Stimulated activated CD8-positive, alpha-beta memory T cell treated with anti-CD3 and anti-CD28 coated beads, Interleukin-4, amount 100 ng/mL, for 4 hours (primary cell): ENCODE measurements around the gene CCSER2.
"Not testable (repeated sequence)": the region's sequence is repeated elsewhere in the genome, so short reads cannot be mapped to it uniquely, and the experiment has no call there.

Source experiments
- DNase-seq, 2 donors: peaks; one replicate each; pipeline ENCODE4 v3.0.0-alpha.2; 2020; ENCODE audit warnings: low read depth in 2 of 2, low spot score in 1 of 2

Gene CCSER2

DNA sequence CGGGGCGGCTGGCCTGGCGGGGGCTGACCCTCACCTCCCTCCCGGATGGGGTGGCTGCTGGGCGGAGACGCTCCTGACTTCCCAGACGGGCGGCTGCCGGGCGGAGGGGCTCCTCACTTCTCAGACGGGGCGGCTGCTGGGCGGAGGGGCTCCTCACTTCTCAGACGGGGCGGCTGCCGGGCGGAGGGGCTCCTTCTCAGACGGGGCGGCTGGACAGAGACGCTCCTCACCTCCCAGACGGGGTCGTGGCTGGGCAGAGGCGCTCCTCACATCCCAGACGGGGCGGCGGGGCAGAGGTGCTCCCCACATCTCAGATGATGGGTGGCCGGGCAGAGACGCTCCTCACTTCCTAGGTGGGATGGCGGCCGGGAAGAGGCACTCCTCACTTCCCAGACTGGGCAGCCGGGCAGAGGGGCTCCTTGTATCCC lies 19.2 kb downstream of the CCSER2 start:
- not testable (repeated sequence) for DNase-seq

DNA sequence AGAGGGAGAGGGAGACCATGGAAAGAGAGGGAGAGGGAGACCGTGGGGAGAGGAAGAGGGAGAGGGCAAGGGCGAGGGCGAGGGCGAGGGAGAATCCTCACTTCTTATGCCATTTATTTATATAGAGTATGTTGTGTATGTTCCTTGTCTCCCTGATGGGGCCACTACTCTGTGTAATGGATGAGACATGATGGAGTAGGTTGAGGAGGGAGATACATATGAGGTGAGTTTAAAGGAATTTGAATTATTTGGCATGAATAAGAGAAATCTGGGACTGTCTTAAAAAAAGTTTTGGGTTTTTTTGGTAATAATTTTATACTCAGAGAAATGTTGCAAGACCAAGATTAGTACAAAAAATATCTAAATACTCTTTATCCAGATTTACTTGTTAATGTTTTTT lies 20.1 kb downstream of the CCSER2 start:
- no peak for DNase-seq

DNA sequence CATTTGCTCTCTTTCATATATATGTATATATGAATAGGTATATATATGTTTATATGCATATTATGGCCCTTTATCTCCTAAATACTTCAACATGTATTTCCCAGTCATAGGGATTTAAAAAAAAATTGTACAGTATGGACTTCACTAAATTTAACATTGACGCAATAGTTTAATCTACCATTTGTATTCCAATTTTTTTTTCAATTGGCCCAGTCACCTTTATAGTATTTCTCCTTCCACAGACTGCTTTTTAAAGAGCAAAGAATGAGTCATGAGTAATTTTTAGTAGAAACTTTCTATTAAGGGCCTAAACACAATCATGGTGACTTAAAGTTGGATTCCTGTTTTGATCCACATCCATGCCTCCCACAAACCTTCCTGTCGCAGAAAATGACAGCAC lies 20.5 kb downstream of the CCSER2 start:
- DNase-seq = no peak

DNA sequence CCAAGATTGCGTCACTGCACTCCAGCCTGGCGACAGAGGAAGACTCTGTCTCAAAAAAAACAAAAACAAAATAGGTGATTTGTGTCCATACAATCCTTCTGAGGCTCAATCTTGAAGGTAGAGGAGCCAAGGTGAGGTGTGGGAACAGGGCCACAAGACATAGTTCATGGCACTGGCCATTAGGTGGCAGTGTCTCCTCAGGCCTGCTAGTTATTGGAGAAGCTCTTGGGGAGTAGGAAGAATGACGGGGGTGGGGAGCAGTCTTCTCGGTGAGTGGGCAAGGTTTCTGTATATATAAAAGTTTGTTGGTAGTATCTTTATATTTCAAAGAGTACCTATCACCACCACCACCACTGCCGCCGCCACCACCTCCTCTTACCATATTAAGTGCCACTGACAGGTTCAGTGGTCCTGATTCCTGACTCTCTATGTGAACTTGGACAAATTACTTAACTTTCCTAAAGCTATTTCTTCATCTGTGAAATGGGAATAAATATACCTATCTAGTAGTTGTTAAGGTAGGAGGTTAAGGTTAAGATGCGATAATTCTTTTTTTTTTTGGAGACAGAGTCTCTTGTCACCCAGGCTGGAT lies 24.0 kb downstream of the CCSER2 start:
- peak; percentile 52 to 56 for DNase-seq

DNA sequence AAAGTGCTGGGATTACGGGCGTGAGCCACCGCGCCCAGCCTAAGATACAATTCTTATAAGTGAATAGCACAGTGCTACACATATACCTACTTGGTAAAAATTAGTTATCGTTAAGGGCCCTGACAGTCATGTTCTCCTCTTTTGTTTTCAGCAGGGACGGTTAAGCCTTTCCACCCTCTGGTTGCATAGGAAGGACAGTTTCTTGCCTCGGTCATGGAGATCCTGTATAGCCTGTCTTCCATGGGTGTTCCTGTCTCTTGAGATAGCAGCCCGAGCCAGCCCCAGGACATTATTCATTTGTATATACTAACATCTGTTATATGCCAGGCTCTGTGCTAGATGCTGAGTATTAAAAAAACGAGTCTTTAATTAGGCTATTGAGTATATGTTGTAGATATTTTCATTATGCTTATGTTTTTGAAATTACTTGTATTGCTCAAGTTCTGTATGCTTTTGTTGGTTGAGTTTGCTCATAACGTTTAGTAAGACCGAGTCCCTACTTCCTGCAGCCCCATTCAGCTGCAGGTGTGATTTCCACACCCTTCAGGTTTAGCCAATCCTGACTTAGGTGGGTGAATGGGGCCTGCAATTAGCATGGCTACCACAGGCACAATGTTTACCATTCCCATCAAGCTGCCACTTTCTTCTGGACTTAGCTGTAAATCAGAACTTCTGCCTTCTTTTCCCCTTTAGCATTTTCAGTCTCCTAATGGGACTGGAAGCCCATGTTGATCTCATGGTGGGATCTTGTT lies 24.8 kb downstream of the CCSER2 start:
- no peak for DNase-seq

DNA sequence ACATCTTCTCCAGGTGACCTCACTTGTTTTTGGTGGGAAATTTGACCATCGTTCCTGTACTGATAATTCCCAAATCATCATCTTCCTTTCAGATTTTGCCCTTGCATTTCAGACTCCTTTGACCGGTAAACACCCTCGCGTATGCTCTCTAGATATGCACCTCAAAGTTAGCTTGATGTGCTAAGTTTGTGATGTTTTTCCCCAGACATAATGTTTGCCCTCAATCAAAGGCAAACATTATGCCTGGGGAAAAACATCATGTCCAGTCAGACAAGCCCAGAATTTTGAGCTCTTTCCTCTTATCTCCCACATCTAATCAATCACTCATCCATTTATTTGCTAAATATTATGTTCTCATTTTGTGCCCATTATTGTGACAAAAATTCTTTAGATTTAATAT lies 26.2 kb downstream of the CCSER2 start:
- no peak for DNase-seq

DNA sequence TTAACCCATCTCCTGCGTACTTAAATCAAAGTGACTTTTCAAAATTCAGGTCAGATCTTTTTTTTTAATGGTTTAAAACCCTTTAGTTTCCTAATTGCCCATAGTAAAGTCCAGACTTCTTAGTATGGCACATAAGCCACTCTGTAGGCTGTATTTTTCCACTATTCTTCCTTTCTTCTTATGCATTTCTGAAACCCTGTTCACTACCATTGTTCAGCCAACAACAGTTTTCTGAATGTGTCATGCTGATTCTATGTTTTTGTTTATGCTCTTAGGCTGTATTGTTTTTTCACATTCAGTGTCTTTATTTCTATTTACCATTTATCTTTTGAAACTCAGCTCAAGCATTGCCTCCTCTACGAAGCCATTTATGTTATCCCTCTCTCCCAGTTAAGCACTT lies 26.7 kb downstream of the CCSER2 start:
- DNase-seq = no peak

DNA sequence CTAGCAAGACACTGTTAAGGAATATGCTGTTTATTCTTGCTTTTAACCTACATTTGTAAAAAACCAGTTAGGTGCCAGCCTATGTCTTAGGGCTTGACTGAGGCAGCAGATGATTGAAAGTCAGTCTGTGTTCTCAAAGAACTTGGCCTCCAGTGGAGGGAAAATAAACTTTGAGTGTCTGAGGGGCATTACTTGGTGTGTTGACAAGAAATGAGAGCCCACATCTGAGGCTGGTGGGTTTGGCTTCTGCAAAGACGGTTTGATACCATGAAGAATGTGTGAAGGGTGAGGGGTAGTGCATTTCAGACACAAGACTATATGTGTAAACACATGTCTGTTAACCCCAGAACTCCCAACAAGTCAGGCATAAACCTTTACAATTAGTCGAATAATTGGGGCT lies 28.5 kb downstream of the CCSER2 start:
- no peak for DNase-seq

DNA sequence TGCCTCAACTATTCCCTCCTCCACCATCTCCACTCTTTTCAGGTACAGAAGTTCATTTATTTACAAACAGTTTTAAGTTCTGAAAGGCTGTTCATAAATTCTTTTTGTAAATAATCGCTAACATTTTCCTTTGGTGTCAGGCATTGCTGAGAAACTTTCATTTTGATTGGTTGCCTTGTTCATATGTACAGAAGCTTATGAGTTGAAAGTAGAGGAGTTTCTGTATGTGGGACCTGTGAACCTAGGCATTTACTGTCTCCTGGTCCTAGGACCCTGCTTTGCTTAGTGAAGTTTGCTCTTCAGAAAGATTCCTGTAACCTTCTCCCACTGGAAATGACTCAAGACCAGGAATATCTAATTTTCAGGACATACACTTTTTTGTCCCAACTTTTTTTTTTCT lies 30.4 kb downstream of the CCSER2 start:
- DNase-seq = no peak

DNA sequence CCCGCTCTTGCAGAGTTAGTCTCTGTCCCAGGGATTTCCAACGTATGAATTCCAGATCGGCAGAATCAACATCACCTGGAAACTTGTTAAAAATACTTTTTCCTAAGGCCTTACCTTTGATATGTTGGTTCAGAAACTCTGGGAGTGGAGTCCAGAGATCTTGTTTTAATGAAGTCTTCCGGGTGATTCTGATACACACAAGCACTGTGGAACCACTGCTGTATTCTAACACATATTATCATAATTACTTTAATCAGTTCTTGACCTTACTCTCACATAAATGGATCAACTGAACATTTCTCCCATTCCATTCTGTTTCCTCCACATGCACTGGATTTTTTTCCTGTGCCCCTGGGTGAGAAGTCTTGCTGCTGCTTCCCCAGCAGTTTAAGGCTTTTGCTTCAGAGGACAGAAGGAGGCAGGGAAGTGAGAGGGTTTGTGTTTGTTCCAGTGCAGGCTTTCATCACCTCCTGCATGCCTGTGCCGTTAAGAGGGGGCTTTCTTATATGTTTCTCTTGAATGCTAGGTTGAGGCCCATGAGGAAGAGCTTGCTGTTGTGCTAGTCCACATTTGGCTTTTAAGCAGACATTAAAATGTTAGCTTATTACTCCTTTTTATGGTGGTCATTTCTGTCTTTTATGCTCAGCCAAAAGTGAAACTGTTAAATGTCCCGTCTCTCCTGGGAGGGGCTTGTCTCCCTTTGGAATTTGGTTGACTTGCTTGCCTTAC lies 32.4 kb downstream of the CCSER2 start:
- DNase-seq = no peak

DNA sequence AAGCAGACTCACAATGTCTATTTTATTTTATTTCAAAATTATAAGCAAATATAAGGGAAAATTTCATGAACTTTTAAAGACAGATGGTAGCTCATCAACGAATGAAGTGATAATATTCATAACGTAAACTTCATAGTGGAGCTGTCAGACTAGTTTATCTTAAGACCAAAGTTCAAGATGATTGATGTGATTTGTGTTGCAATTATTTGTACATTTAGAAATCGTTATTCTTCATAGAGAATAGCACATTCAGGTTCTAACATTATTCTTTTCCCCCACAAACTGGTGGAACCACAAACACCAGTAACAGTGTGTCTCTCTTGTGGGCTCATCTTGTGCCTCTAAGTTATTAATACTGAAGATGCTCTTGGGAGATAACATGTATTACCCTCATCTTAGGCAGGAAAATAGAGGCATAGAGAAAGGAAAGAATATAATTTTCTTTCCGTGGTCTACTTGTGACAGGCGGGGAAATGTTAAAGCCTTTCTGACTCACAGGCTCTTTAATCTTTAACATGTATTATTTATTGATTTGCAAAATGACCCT lies 37.0 kb downstream of the CCSER2 start:
- DNase-seq = no peak

DNA sequence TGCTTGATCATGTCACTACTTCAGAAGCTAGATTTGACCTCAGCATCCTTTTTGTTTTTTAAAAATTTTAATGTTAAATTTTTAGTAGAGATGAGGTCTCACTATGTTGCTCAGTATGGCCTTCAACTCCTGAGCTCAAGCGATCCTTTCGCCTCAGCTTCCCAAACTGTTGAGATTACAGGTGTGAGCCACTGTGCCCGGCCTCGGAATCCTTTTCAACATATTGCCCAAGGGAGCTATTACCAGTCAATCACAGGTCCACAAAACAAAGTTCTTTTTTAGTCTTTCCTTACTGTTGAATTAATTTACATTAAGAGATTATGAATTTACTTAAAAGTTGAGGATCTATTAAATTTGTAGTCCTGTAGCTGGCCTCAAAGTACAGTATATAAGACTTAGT lies 37.7 kb downstream of the CCSER2 start:
- no peak for DNase-seq

DNA sequence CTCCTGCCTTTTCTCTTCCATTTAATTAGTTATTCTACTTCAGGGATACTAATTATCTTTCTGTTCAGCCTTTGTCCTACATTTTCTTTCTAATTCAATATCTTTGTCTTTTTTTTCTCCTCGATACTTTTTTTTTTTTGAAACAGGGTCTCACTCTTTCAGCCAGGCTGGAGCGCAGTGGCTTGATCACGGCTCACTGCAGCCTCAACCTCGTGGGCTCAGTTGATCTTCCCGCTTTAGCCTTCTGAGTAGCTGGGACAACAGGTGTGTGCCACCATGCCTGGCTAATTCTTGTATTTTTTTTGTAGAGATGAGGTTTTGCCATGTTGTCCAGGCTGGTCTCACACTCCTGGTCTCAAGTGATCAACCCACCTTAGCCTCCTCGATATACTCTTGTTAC lies 38.9 kb downstream of the CCSER2 start:
- no peak for DNase-seq

DNA sequence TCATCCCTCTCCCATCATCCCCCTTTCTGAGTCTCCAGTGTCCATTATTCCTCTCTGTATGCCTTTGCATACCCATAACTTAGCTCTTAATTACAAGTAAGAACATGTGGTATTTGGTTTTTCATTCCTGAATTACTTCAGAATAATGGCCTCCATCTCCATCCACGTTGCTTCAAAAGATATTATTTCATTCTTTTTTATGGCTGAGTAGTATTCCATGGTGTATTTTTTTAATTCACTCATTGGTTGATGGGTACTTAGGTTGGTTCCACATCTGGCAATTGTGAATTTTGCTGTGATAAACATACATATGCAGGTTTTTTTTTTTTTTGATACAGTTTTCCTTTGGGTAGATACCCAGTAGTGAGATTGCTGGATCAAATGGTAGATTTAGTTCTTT lies 40.4 kb downstream of the CCSER2 start:
- DNase-seq = no peak

DNA sequence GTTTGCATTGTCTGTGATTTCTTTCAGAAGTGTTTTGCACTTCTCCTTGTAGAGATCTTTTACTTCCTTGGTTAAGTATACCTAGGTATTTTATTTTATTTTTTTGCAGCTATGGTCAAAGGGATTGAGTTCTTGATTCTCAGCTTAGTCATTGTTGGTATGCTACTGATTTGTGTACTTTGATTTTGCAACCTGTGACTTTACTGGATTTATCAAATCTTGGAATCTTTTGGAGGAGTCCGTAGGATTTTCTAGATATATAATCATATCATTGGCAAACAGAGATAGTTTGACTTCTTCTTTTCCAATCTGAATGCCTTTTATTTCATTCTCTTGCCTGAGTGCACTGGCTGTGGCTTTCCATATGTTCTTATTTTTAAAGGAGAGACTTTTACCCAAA lies 41.9 kb downstream of the CCSER2 start:
- DNase-seq = no peak

DNA sequence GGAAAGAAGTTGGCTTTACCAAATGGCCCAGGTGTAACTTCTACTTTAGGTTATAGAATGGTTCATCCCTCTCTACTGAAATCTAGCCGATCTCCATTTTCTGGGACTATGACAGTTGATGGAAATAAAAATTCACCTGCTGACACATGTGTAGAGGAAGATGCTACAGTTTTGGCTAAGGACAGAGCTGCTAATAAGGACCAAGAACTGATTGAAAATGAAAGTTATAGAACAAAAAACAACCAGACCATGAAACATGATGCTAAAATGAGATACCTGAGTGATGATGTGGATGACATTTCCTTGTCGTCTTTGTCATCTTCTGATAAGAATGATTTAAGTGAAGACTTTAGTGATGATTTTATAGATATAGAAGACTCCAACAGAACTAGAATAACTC lies 43.6 kb downstream of the CCSER2 start:
- no peak for DNase-seq

DNA sequence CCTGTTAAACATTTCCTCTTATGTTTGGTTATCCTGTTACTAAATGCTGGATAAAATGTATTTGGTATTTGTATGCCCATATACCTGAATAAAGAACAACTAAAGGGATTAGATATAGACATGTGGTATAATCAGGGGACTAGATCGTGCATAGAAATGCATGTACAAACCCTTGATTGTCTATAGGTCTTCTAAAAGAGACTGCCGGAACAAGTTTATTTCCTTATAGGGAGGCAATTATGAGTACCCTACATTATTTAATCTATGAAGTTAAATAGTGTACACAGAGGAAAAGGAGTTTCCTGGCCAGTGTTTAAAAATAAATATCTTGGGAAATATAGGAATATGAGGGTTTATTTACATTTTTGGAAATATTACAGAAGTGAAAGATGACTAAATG lies 44.6 kb downstream of the CCSER2 start:
- no peak for DNase-seq

DNA sequence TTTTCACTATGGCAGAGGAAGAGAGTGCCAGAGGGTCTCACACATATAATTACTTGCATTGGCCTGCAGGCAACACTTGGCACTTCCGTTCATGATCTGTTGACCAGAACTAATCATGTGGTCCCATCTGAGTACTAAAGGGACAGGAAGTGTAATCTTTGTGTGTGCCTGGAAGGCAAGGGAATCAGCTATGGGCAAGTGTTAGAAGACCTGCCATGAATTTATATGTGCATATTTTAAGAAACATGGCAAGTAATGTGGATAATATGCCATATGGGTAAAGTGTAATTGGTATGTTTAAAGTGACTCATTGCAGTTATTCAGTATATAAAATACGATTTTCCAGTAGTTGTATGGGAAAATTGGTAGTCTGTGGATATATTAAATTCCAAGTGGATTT lies 46.1 kb downstream of the CCSER2 start:
- DNase-seq = no peak

DNA sequence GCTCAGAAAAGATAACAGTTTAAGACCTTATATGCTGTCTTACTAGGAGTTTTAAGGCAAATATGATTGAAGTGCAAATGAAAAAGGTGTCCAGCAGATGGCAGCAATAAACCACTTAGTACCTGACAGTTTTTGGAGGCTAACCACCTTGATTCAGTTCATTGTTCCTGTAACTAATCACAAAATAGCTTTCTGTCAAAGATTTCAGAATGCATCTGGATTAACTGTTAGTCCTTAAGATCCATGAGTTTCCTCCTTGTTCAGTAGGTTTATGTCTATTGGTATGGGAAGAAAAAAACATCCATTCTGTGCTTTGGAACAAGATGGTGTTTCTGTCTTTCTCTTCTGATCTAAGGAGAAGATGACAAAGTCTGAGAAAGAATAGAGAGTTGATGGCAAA lies 46.6 kb downstream of the CCSER2 start:
- no peak for DNase-seq

DNA sequence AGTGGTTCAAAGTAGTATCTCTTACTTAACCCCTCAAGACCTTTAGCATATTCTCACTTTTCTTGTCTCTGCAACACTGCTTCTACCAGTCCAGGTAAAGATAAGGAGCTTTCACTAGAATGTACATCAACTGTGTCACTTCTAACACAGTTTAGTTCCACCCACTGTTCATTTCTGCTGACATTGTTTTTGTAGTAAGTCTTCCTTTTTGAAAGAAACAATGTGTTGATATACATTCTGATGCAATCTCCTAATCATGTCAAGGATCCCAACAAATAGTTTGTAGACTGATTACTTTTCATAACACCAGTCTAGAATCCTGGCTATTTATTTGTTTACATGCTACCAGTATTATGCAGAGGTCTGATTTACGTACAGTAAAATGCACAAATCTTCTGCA lies 47.5 kb downstream of the CCSER2 start:
- DNase-seq = no peak

DNA sequence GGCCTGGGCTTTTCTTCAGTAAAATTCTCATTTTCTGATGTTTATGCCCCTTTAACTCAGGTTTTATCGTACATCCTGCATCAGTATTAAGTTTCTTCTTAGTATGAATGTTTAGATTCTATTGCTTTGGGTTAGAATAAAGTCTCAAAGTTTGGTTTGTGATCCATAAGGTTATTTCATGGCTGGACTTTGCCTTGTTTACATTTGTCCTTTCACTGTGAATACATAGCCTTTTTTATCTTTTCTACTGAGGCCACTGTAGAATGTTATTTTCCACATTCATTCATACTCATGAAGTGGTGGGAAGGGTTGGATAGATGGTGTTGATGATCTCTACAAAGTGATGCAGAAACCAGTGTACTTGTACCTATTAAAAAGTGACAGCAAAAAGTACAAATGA lies 59.8 kb downstream of the CCSER2 start:
- no peak for DNase-seq

DNA sequence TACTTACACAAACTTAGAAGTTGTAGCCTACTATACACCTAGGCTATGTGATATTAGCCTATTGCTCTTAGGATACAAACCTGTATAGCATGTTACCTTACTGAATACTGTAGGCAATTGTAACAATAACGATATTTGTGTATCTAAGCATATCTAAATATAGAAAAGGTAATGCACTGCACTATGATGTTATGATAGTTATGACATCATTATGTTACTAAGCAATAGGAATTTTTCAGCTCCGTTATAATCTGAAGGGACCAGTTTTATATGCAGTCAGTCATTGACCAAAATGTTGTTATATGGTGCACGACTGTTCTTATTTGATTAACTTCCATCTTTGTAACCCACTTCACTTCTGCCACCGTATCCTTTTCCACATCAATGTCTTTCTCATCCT lies 62.0 kb downstream of the CCSER2 start:
- DNase-seq = no peak
